WTC11 (cell line): ENCODE measurements around the gene LRRFIP2. TPM values are rescaled to one million over a fixed set of nuclear protein-coding genes. Genes with fewer than 3 reads are reported as not detected.

ENCODE experiments used
- ATAC-seq: fragments of 200-7000 bp; cut with Tn5 transposase; 2 replicates; pipeline ENCODE4 v1.10.0; 2021; ENCODE audit warnings: mild to moderate bottlenecking, moderate library complexity
- CTCF ChIA-PET: fragments of 300-600 bp; sonication (Branson Sonifier 250); formaldehyde crosslinking; loops from one replicate; lab custom pipeline; 2021; ENCODE audit warnings: antibody characterized with exemption; lab: Charles Lee
- POLR2A ChIA-PET: fragments of 350-600 bp; sonication (Branson Sonifier 250); formaldehyde crosslinking; loops from one replicate; lab custom pipeline; 2021; ENCODE audit warnings: antibody characterized with exemption; lab: Charles Lee
- DNase-seq: peaks from one replicate; pipeline ENCODE4 v3.0.0; 2021; ENCODE audit warnings: low spot score
- H3K27ac Mint-ChIP-seq: 2 replicates; pipeline ENCODE4 v1.8.0; 2021; ENCODE audit warnings: mixed read lengths
- H3K27me3 Mint-ChIP-seq: 2 replicates; pipeline ENCODE4 v1.8.0; 2021; ENCODE audit warnings: low read depth, mild to moderate bottlenecking, moderate library complexity, mixed read lengths
- H3K36me3 Mint-ChIP-seq: 2 replicates; pipeline ENCODE4 v1.8.0; 2021; ENCODE audit warnings: mixed read lengths
- H3K4me1 Mint-ChIP-seq: 2 replicates; pipeline ENCODE4 v1.8.0; 2022; ENCODE audit warnings: mixed read lengths
- H3K4me3 Mint-ChIP-seq: 2 replicates; pipeline ENCODE4 v1.8.0; 2021; ENCODE audit warnings: mild to moderate bottlenecking, moderate library complexity, mixed read lengths
- H3K9me3 Mint-ChIP-seq: 2 replicates; pipeline ENCODE4 v1.8.0; 2021; ENCODE audit warnings: mixed read lengths
- AR ChIP-seq: fragments of 250-450 bp; sonication (Bioruptor Pico); IDR thresholded peaks from 2 replicates; pipeline ENCODE4 v1.9.0; 2021; ENCODE audit warnings: mild to moderate bottlenecking
- ARID4B ChIP-seq: sonication (generic); formaldehyde crosslinking; IDR thresholded peaks from 2 replicates; pipeline ENCODE4 v1.8.0; 2023; ENCODE audit warnings: missing genetic modification reagents, mild to moderate bottlenecking, borderline replicate concordance
- ATF6 ChIP-seq: sonication (generic); formaldehyde crosslinking; IDR thresholded peaks from 2 replicates; pipeline ENCODE4 v1.8.1; 2023; ENCODE audit warnings: mild to moderate bottlenecking, missing genetic modification reagents
- CDX4 ChIP-seq: fragments of 250-450 bp; sonication (Bioruptor Pico); IDR thresholded peaks from 2 replicates; pipeline ENCODE4 v1.9.0; 2021; ENCODE audit warnings: moderate library complexity, mild to moderate bottlenecking, inconsistent platforms, borderline replicate concordance
- CREB1 ChIP-seq: sonication (generic); formaldehyde crosslinking; IDR thresholded peaks from 2 replicates; pipeline ENCODE4 v1.8.0; 2023; ENCODE audit warnings: mild to moderate bottlenecking, missing genetic modification reagents
- CREM ChIP-seq: sonication (generic); formaldehyde crosslinking; IDR thresholded peaks from 2 replicates; pipeline ENCODE4 v1.8.1; 2022; ENCODE audit warnings: mild to moderate bottlenecking, missing genetic modification reagents, moderate library complexity
- ERG ChIP-seq: fragments of 250-450 bp; sonication (Bioruptor Pico); IDR thresholded peaks from 2 replicates; pipeline ENCODE4 v1.8.0; 2021; ENCODE audit warnings: mild to moderate bottlenecking
- GRHL2 ChIP-seq: fragments of 250-450 bp; sonication (Bioruptor Pico); IDR thresholded peaks from 2 replicates; pipeline ENCODE4 v1.8.0; 2022; ENCODE audit warnings: mild to moderate bottlenecking, moderate library complexity; ENCODE audit not compliant: insufficient replicate concordance, severe bottlenecking
- JUN ChIP-seq: sonication (generic); formaldehyde crosslinking; IDR thresholded peaks from 2 replicates; pipeline ENCODE4 v1.8.0; 2023; ENCODE audit warnings: mild to moderate bottlenecking, missing genetic modification reagents
- MXD4 ChIP-seq: fragments of 250-450 bp; sonication (Bioruptor Pico); IDR thresholded peaks from 2 replicates; pipeline ENCODE4 v1.8.0; 2021; ENCODE audit warnings: mild to moderate bottlenecking, moderate library complexity, borderline replicate concordance
- NFE2L1 ChIP-seq: sonication (generic); formaldehyde crosslinking; IDR thresholded peaks from 2 replicates; pipeline ENCODE4 v1.8.1; 2023; ENCODE audit warnings: missing genetic modification reagents
- NR2C2 ChIP-seq: sonication (generic); formaldehyde crosslinking; IDR thresholded peaks from 2 replicates; pipeline ENCODE4 v1.8.0; 2022; ENCODE audit warnings: mild to moderate bottlenecking, missing genetic modification reagents
- TEAD1 ChIP-seq: sonication (generic); formaldehyde crosslinking; IDR thresholded peaks from 2 replicates; pipeline ENCODE4 v1.8.0; 2022; ENCODE audit warnings: mild to moderate bottlenecking, missing genetic modification reagents
- TP53 ChIP-seq: sonication (generic); formaldehyde crosslinking; IDR thresholded peaks from 2 replicates; pipeline ENCODE4 v1.8.1; 2023; ENCODE audit warnings: mild to moderate bottlenecking, missing genetic modification reagents
- USF1 ChIP-seq: sonication (generic); formaldehyde crosslinking; IDR thresholded peaks from 2 replicates; pipeline ENCODE4 v1.8.0; 2022; ENCODE audit warnings: mild to moderate bottlenecking, missing genetic modification reagents
- USF2 ChIP-seq: sonication (generic); formaldehyde crosslinking; IDR thresholded peaks from 2 replicates; pipeline ENCODE4 v1.8.1; 2023; ENCODE audit warnings: mild to moderate bottlenecking, missing genetic modification reagents, moderate library complexity
- ZNF317 ChIP-seq: sonication (generic); formaldehyde crosslinking; IDR thresholded peaks from 2 replicates; pipeline ENCODE4 v1.8.1; 2023; ENCODE audit warnings: low read depth, mild to moderate bottlenecking, moderate library complexity, missing genetic modification reagents, borderline replicate concordance
- ZNF396 ChIP-seq: fragments of 250-450 bp; sonication (Bioruptor Pico); IDR thresholded peaks from 2 replicates; pipeline ENCODE4 v1.8.0; 2021; ENCODE audit warnings: mild to moderate bottlenecking, moderate library complexity, borderline replicate concordance
- ZNF532 ChIP-seq: fragments of 250-450 bp; sonication (Bioruptor Pico); IDR thresholded peaks from 2 replicates; pipeline ENCODE4 v1.9.0; 2021; ENCODE audit warnings: mild to moderate bottlenecking, borderline replicate concordance
- total RNA-seq: library from RNA; stranded (reverse); gene quantifications from 3 replicates; pipeline ENCODE4 v1.2.3, GENCODE V29; 2021

LRRFIP2 gene
- total RNA-seq, 1 experiment from 2014 or later = 23.7 TPM

- TF ChIP-seq AR (CRISPR knock-in tag) = no peak
- no peak for TF ChIP-seq CDX4 (CRISPR knock-in tag)
- TF ChIP-seq ERG = no peak
These were observed 28.8 kb downstream of the LRRFIP2 start (continued) for GRCh38 chr3:37145611-37146010.

GRCh38 chr3:37144806-37145205, 29.6 kb downstream of the LRRFIP2 start:
- CTCF ChIA-PET = no interaction called here
- H3K9me3 Mint-ChIP-seq = no peaks in the 10 kb centered on the region

More at GRCh38 chr3:37144806-37145205, 29.6 kb downstream of the LRRFIP2 start:
- no peak overlapping the region for H3K4me3 Mint-ChIP-seq
- H3K27me3 Mint-ChIP-seq = no peaks in the 10 kb centered on the region
- ATAC-seq (no peak), DNase-seq (no peak)
- TF ChIP-seq USF1 (CRISPR knock-in tag) (no peak), ATF6 (no peak), CREB1 (CRISPR knock-in tag) (no peak), MXD4 (CRISPR knock-in tag) (no peak), TP53 (CRISPR knock-in tag) (no peak), TEAD1 (CRISPR knock-in tag) (no peak), USF2 (CRISPR knock-in tag) (no peak), ZNF532 (CRISPR knock-in tag) (no peak), JUN (CRISPR knock-in tag) (no peak), ARID4B (no peak), CREM (CRISPR knock-in tag) (no peak), NFE2L1 (CRISPR knock-in tag) (no peak), NR2C2 (CRISPR knock-in tag) (no peak), GRHL2 (no peak), ZNF396 (no peak), ZNF317 (CRISPR knock-in tag) (no peak)
- POLR2A ChIA-PET = no interaction called here
- H3K4me1 Mint-ChIP-seq = no peaks in the 10 kb centered on the region
- peak overlapping the region; percentile 26; the same call in 1 of the 2 replicates for H3K27ac Mint-ChIP-seq
- H3K36me3 Mint-ChIP-seq = peaks cover 17% of the 10 kb centered on the region
